Adrenal gland (tissue), 5 donors: Measurements from ENCODE around the gene SMIM11.

Experiments used
- POLR2A ChIP-seq, 2 donors: fragments of 450-650 bp; IDR thresholded peaks; one replicate each; pipeline ENCODE4 v1.6.1; 2017; ENCODE audit warnings: antibody characterized with exemption in 2 of 2, mild to moderate bottlenecking in 2 of 2, moderate library complexity in 1 of 2
- TF ChIP-seq, protein P1 (sequence below), 6 experiments: fragments of 450-650 bp in 4 of 6; fragments of 200-600 bp in 2 of 6; sonication (generic) in 1 of 6; IDR thresholded peaks; 1 replicate in 5 of 6; 2 replicates in 1 of 6; pipeline versions ENCODE4 v1.5.1 to v1.8.0; 2016 to 2021; ENCODE audit warnings: antibody characterized with exemption in 6 of 6, mild to moderate bottlenecking in 2 of 6, moderate library complexity in 1 of 6
- donor health status: DM: no; HTN: no; CAD: no.

DNA sequence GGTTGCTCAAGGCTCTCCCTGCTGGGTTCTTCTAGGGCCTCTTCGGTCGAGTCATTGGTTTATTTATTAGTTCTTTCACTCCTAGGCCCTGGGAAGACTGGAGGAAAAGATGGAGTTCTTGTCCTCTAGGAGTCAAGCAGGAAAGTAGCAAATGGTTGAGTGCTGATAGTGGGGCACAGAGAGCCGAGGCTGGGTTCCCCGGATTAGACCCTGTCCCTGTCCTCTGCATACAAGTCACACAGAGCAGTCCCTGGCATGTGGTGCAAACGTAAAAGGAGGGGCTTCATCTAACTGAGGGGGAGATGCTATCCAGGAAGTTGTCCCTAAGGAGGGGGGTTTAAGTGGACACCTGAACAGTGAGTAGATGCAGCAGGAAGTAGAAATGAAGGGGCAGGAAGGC is 30.7 kb upstream of the SMIM11 start:
- TF ChIP-seq POLR2A (IDR thresholded peaks at IDR 0.05), result no peak
- TF ChIP-seq, protein P1, sequence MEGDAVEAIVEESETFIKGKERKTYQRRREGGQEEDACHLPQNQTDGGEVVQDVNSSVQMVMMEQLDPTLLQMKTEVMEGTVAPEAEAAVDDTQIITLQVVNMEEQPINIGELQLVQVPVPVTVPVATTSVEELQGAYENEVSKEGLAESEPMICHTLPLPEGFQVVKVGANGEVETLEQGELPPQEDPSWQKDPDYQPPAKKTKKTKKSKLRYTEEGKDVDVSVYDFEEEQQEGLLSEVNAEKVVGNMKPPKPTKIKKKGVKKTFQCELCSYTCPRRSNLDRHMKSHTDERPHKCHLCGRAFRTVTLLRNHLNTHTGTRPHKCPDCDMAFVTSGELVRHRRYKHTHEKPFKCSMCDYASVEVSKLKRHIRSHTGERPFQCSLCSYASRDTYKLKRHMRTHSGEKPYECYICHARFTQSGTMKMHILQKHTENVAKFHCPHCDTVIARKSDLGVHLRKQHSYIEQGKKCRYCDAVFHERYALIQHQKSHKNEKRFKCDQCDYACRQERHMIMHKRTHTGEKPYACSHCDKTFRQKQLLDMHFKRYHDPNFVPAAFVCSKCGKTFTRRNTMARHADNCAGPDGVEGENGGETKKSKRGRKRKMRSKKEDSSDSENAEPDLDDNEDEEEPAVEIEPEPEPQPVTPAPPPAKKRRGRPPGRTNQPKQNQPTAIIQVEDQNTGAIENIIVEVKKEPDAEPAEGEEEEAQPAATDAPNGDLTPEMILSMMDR (IDR thresholded peaks at IDR 0.05), result no peak
